Mesendoderm (in vitro differentiated cells): ENCODE results near the gene GPR179.
A peak's percentile ranks its signal among the peaks of the same experiment; 100 is the strongest.

Experiments
- DNase-seq: peaks from one replicate; pipeline ENCODE4 v3.0.0; 2013
- H2AK5ac ChIP-seq: 2 replicates; pipeline ENCODE4 v1.6.1; 2013; ENCODE audit warnings: low read length, inconsistent platforms
- H2BK120ac ChIP-seq: 2 replicates; pipeline ENCODE4 v1.6.1; 2013; ENCODE audit warnings: low read depth, mild to moderate bottlenecking, low read length, moderate library complexity, mixed read lengths
- H2BK15ac ChIP-seq: replicated peaks from 2 replicates; pipeline ENCODE4 v1.6.1; 2013; ENCODE audit warnings: low read depth, mild to moderate bottlenecking, moderate library complexity
- H2BK5ac ChIP-seq: 2 replicates; pipeline ENCODE4 v1.6.1; 2013; ENCODE audit warnings: low read length, inconsistent platforms
- H3K18ac ChIP-seq: 2 replicates; pipeline ENCODE4 v1.6.1; 2013; ENCODE audit warnings: mild to moderate bottlenecking, low read length, mixed read lengths
- H3K23ac ChIP-seq: one replicate; pipeline ENCODE4 v1.6.1; 2013; ENCODE audit warnings: low read length
- H3K27ac ChIP-seq: 2 replicates; pipeline ENCODE4 v1.5.1; 2013; ENCODE audit warnings: low read depth, mild to moderate bottlenecking, inconsistent platforms, low read length, moderate library complexity
- H3K27me3 ChIP-seq: 2 replicates; pipeline ENCODE4 v1.6.1; 2013; ENCODE audit warnings: low read length, control low read depth, mild to moderate bottlenecking, inconsistent platforms; ENCODE audit not compliant: insufficient read depth, poor library complexity
- H3K36me3 ChIP-seq: 2 replicates; pipeline ENCODE4 v1.6.1; 2013; ENCODE audit warnings: low read length, inconsistent platforms; ENCODE audit not compliant: control insufficient read depth, insufficient read depth
- H3K4ac ChIP-seq: one replicate; pipeline ENCODE4 v1.6.1; 2013; ENCODE audit warnings: low read depth, mild to moderate bottlenecking, low read length, moderate library complexity
- H3K4me1 ChIP-seq: 2 replicates; pipeline ENCODE4 v1.6.1; 2013; ENCODE audit warnings: low read depth, low read length, inconsistent platforms; ENCODE audit not compliant: control insufficient read depth
- H3K4me2 ChIP-seq: 2 replicates; pipeline ENCODE4 v1.6.1; 2013; ENCODE audit warnings: low read length
- H3K4me3 ChIP-seq: 2 replicates; pipeline ENCODE4 v1.5.1; 2013; ENCODE audit warnings: mild to moderate bottlenecking, low read length
- H3K56ac ChIP-seq: one replicate; pipeline ENCODE4 v1.6.1; 2013; ENCODE audit warnings: low read length
- H3K79me1 ChIP-seq: 2 replicates; pipeline ENCODE4 v1.6.1; 2013; ENCODE audit warnings: low read length, inconsistent platforms
- H3K79me2 ChIP-seq: 2 replicates; pipeline ENCODE4 v1.6.1; 2013; ENCODE audit warnings: mild to moderate bottlenecking, low read length; ENCODE audit not compliant: control insufficient read depth, insufficient read depth
- H3K9ac ChIP-seq: 2 replicates; pipeline ENCODE4 v1.6.1; 2013; ENCODE audit warnings: low read length, inconsistent platforms
- H4K5ac ChIP-seq: one replicate; pipeline ENCODE4 v1.6.1; 2013; ENCODE audit warnings: low read length
- H4K8ac ChIP-seq: one replicate; pipeline ENCODE4 v1.6.1; 2013; ENCODE audit warnings: low read depth, mild to moderate bottlenecking, control low read depth, low read length, moderate library complexity
- WGBS: extraction: QIAGEN DNeasy Blood & Tissue Kit; methylation state at CpG from one replicate; pipeline ENCODE4 v1.1.7; 2013; ENCODE audit warnings: low lambda C conversion rate, missing lambda C conversion rate; ENCODE audit not compliant: insufficient coverage; ENCODE audit errors: extremely low coverage; 5-methylcytosine and 5-hydroxymethylcytosine counted together

GPR179 gene

GRCh38 chr17:38334480-38335364, 9.0 kb downstream of the GPR179 start:
- no CpG with 5 or more reads among the region's 30 CpGs for WGBS
- Histone ChIP-seq H3K4me3 (no peak overlapping the region), H2AK5ac (no peak overlapping the region)

GRCh38 chr17:38333635-38334295, 10.0 kb downstream of the GPR179 start:
- Histone ChIP-seq H3K79me1 (no peaks in the 10 kb centered on the region), H4K5ac (no peak overlapping the region), H2AK5ac (no peak overlapping the region), H3K56ac (no peak overlapping the region), H3K27ac (no peak overlapping the region), H3K79me2 (no peaks in the 10 kb centered on the region), H3K27me3 (no peaks in the 10 kb centered on the region), H2BK15ac (no peak overlapping the region), H3K9ac (no peak overlapping the region), H3K4ac (no peak overlapping the region), H3K4me2 (no peak overlapping the region), H4K8ac (no peak overlapping the region), H2BK5ac (no peak overlapping the region), H3K4me1 (no peaks in the 10 kb centered on the region), H3K18ac (no peak overlapping the region), H3K4me3 (no peak overlapping the region), H2BK120ac (no peak overlapping the region), H3K36me3 (no peaks in the 10 kb centered on the region), H3K23ac (no peak overlapping the region)
- no CpG with 5 or more reads among the region's 12 CpGs for WGBS
- peak; percentile 71 for DNase-seq

More at GRCh38 chr17:38334480-38335364, 9.0 kb downstream of the GPR179 start:
- Histone ChIP-seq H3K18ac (no peak overlapping the region), H3K36me3 (no peaks in the 10 kb centered on the region), H3K4ac (no peak overlapping the region), H3K56ac (no peak overlapping the region), H4K8ac (no peak overlapping the region), H3K9ac (no peak overlapping the region), H2BK15ac (no peak overlapping the region), H2BK120ac (no peak overlapping the region), H3K23ac (no peak overlapping the region), H4K5ac (no peak overlapping the region), H3K79me2 (no peaks in the 10 kb centered on the region), H2BK5ac (no peak overlapping the region), H3K27ac (no peak overlapping the region), H3K4me2 (no peak overlapping the region), H3K27me3 (no peaks in the 10 kb centered on the region), H3K4me1 (no peaks in the 10 kb centered on the region), H3K79me1 (no peaks in the 10 kb centered on the region)
- no peak for DNase-seq

GRCh38 chr17:38332735-38333134, 11.0 kb downstream of the GPR179 start:
- no peak overlapping the region for H3K4ac ChIP-seq
- H2BK120ac ChIP-seq, result no peak overlapping the region
- H3K4me1 ChIP-seq, result no peaks in the 10 kb centered on the region
- H3K4me2 ChIP-seq, result no peak overlapping the region
- H4K8ac ChIP-seq, result no peak overlapping the region
- no peak overlapping the region for H3K9ac ChIP-seq
- H2BK15ac ChIP-seq, result no peak overlapping the region
- no peak overlapping the region for H2AK5ac ChIP-seq
- WGBS, result no CpG with 5 or more reads among the region's 7 CpGs
- H3K36me3 ChIP-seq, result no peaks in the 10 kb centered on the region
- DNase-seq, result no peak
- H3K23ac ChIP-seq, result no peak overlapping the region
- no peaks in the 10 kb centered on the region for H3K79me1 ChIP-seq
- H2BK5ac ChIP-seq, result no peak overlapping the region
- no peak overlapping the region for H3K4me3 ChIP-seq
- H3K18ac ChIP-seq, result no peak overlapping the region
- H4K5ac ChIP-seq, result no peak overlapping the region
- H3K56ac ChIP-seq, result no peak overlapping the region
- no peaks in the 10 kb centered on the region for H3K79me2 ChIP-seq
- H3K27ac ChIP-seq, result no peak overlapping the region
- no peaks in the 10 kb centered on the region for H3K27me3 ChIP-seq

GRCh38 chr17:38330941-38331411, 12.8 kb downstream of the GPR179 start:
- Histone ChIP-seq H3K4me3 (no peak overlapping the region), H2BK5ac (no peak overlapping the region), H3K27ac (no peak overlapping the region), H2AK5ac (no peak overlapping the region), H3K9ac (no peak overlapping the region), H3K4ac (no peak overlapping the region), H3K4me2 (no peak overlapping the region), H4K8ac (no peak overlapping the region), H4K5ac (no peak overlapping the region), H3K23ac (no peak overlapping the region), H3K36me3 (no peaks in the 10 kb centered on the region), H3K4me1 (no peaks in the 10 kb centered on the region), H3K18ac (no peak overlapping the region), H2BK15ac (no peak overlapping the region), H3K79me2 (no peaks in the 10 kb centered on the region), H3K79me1 (no peaks in the 10 kb centered on the region), H3K27me3 (no peaks in the 10 kb centered on the region), H3K56ac (no peak overlapping the region), H2BK120ac (no peak overlapping the region)
- WGBS, result no CpG with 5 or more reads among the region's 23 CpGs
- DNase-seq, result no peak

- H3K79me1 ChIP-seq, result no peaks in the 10 kb centered on the region
- no peak overlapping the region for H3K4ac ChIP-seq
- peaks cover 4% of the 10 kb centered on the region for H3K4me1 ChIP-seq
- no peak overlapping the region for H4K5ac ChIP-seq
- no peak overlapping the region for H3K23ac ChIP-seq
- no peak overlapping the region for H2BK5ac ChIP-seq
- no peaks in the 10 kb centered on the region for H3K36me3 ChIP-seq
- no peak overlapping the region for H3K27ac ChIP-seq
- no peak overlapping the region for H3K9ac ChIP-seq
- H3K79me2 ChIP-seq, result no peaks in the 10 kb centered on the region
- no peaks in the 10 kb centered on the region for H3K27me3 ChIP-seq
- H3K18ac ChIP-seq, result no peak overlapping the region
- no peak overlapping the region for H2BK15ac ChIP-seq
- H2AK5ac ChIP-seq, result no peak overlapping the region
- no CpG with 5 or more reads among the region's 25 CpGs for WGBS
- H4K8ac ChIP-seq, result no peak overlapping the region
- no peak overlapping the region for H3K4me3 ChIP-seq
- DNase-seq, result no peak
- no peak overlapping the region for H3K56ac ChIP-seq
- no peak overlapping the region for H2BK120ac ChIP-seq
- no peak overlapping the region for H3K4me2 ChIP-seq
These were observed 13.7 kb downstream of the GPR179 start for GRCh38 chr17:38329808-38330730.
